Hematopoietic multipotent progenitor cell treated with erythropoietin and hydrocortisone succinate and interleukin-3 and kit ligand, for 15 days (in vitro differentiated cells): Measurements from ENCODE around the gene RGL4.

Experiments used
- DNase-seq: peaks from one replicate; pipeline ENCODE4 v3.0.0-alpha.2; 2015; ENCODE audit warnings: low spot score

RGL4 gene

DNA sequence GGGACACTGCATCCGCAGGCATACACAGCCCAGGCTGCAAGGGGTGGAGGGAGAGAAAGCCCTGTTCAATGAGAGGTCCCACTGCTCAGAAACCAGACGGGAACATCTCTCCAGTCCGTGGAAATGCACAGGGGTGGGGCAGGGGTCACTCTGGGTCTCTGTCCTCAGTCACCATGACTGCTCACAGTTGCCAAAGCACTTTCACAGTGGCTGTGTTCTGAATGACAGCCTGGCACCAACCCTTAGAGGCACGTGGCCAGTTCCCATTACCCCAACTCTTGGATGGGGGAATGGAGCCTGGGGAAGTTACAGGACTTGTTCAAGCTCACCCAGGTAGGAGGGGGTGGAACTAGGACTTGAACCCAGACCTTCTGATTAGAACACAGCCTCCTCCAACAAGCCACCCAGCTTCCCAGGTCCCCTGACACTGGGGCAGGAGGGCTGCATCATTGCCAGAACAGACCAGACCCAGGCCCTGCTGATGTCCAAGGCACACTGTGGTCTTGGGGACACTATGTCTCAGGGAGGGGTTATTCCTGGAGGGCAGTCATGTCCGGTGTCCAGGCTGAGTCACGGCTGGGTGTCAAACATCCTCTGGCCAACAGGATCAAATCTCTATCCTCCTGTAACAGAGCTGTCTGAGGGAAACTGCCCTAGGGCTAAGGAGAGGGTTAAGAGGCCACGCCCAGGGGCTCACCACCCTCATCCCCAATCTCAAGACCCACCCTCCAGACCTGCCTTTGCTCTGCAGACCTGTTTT lies 51.9 kb downstream of the RGL4 start:
- no peak for DNase-seq

DNA sequence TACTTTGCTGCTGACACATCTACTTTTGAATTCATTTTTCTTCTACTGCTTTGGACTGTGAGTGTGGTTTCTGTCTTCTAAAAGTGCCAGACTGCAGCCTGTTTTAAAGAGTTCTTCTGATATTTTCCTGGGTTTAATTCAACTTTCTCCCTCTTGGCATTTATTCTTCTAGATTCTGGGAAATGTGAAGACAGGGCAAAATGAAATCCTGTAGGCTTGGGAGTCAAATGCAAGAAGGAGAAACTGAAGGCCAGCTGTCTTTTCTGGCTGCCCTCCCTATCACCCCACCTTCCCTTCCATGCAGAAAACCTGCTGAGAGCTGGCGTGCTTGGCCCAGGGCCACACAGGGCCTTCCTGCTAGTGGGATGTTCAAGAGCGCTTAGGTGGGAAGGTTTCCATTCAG lies 52.5 kb downstream of the RGL4 start:
- no peak for DNase-seq

DNA sequence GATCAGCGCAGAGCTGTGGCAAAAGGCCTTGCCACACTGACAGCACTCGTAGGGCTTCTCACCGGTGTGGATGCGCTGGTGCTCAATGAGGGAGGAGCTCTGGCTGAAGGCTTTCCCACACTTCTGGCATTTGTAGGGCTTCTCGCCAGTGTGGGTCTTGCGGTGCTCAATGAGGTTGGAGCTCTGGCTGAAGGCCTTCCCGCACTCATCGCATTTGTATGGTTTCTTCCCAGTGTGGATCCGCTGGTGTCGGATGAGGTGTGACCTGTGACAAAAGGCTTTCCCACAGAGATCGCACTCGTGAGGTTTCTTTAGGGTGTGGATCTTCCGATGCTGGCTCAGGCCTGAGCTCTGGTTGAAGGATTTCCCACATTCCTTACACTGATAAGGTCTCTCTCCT lies 53.2 kb downstream of the RGL4 start:
- no peak for DNase-seq

DNA sequence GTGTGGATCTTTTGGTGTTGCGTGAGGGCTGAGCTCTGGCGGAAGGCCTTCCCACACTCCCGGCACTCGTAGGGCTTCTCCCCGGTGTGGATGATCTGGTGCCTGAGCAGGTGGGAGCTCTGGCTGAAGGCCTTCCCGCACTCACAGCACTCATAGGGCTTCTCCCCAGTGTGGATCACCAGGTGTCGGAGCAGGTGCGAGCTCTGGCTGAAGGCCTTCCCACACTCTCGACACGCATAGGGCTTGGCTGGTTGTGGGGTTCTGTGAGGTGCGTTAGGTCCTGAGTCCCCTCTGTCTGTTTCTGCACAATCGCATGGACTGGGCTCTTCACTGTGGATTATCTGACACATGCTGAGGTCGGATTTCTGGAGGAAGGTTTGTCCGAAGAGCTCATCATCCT lies 53.7 kb downstream of the RGL4 start:
- no peak for DNase-seq

DNA sequence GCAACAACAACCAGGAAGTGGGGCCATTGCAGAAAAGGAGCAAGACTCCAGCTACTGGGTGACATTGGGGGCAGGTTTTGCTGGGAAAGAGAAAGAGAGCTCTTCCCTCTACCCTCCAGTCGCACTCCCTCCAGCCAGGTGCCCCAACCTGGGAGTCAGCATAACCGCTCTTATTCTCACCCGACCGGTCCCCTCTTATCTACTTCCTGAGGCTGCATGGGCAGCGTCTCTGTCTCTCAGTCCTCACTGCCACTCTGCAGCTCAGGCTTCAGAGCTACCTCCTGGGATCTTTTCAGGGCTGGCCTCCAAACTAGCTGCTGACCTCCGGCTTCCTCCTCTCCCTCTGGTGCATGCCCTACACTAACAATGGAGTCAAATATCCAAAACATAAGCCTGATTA lies 55.0 kb downstream of the RGL4 start:
- no peak for DNase-seq
